Left lung (tissue), 10 donors: Measurements from ENCODE around the gene PCDH1. TPM values are rescaled to one million over a fixed set of nuclear protein-coding genes. Genes with fewer than 3 reads are reported as not detected.
A peak's percentile ranks its signal among the peaks of the same experiment; 100 is the strongest.

Experiments used
- ATAC-seq: fragments of 200-7000 bp; cut with Tn5 transposase; one replicate; pipeline ENCODE4 v1.9.1; 2020; ENCODE audit warnings: moderate library complexity
- DNase-seq, 4 donors: peaks; one replicate each; pipeline ENCODE4 v3.0.0-alpha.2; 2013 to 2020
- H3K27ac ChIP-seq, 2 donors: fragments of 200-600 bp; sonication (generic) in 1 of 2; one replicate each; pipeline versions ENCODE4 v1.5.0 to v1.8.0; 2020 to 2021
- H3K27me3 ChIP-seq, 2 donors: fragments of 200-600 bp; sonication (generic) in 1 of 2; one replicate each; pipeline versions ENCODE4 v1.5.0 to v1.8.0; 2020 to 2021
- H3K36me3 ChIP-seq, 2 donors: fragments of 200-600 bp; sonication (generic) in 1 of 2; one replicate each; pipeline versions ENCODE4 v1.5.0 to v1.8.0; 2020 to 2021
- H3K4me1 ChIP-seq, 2 donors: fragments of 200-600 bp; one replicate each; pipeline ENCODE4 v1.8.0; 2021
- H3K4me3 ChIP-seq, 2 donors: fragments of 200-600 bp; sonication (generic) in 1 of 2; one replicate each; pipeline versions ENCODE4 v1.5.0 to v1.8.0; 2020 to 2021; ENCODE audit warnings: mild to moderate bottlenecking in 1 of 2
- H3K9me3 ChIP-seq, 2 donors: fragments of 200-600 bp; sonication (generic) in 1 of 2; one replicate each; pipeline versions ENCODE4 v1.5.0 to v1.8.0; 2020 to 2021
- intact Hi-C, 2 donors: fragments of 100-400 bp; cut with DNase I; formaldehyde crosslinking; loops; one replicate each; pipeline versions ENCODE4 v1.11.2 to v1.14.2; 2022
- polyA plus RNA-seq, 6 donors: library from polyadenylated mRNA; unstranded; fragments of 120-200 nt; gene quantifications; one replicate each; pipeline ENCODE4 v1.2.1, GENCODE V29; 2013; ENCODE audit not compliant: insufficient read length in 6 of 6
- total RNA-seq, 2 donors: library from RNA; stranded (reverse); fragmentation: NEBNext Ultra II Directional; extraction: Animal tissue kit (Norgen Biotek cat#: 25700); gene quantifications; one replicate each; pipeline ENCODE4 v1.2.1, GENCODE V29; 2021
- TF ChIP-seq, protein P1 (sequence below), 2 donors: fragments of 200-600 bp; sonication (generic) in 1 of 2; IDR thresholded peaks; one replicate each; pipeline versions ENCODE4 v1.5.0 to v1.8.0; 2021; ENCODE audit warnings: antibody characterized with exemption in 2 of 2
- donor health status: DM: no; HTN: yes; CAD: no.
- donor health status: DM: no; HTN: no; CAD: no.

The PCDH1 gene
- total and polyA plus RNA-seq, 8 donors, result 23.6 to 65.0 (median 34.1) TPM

DNA sequence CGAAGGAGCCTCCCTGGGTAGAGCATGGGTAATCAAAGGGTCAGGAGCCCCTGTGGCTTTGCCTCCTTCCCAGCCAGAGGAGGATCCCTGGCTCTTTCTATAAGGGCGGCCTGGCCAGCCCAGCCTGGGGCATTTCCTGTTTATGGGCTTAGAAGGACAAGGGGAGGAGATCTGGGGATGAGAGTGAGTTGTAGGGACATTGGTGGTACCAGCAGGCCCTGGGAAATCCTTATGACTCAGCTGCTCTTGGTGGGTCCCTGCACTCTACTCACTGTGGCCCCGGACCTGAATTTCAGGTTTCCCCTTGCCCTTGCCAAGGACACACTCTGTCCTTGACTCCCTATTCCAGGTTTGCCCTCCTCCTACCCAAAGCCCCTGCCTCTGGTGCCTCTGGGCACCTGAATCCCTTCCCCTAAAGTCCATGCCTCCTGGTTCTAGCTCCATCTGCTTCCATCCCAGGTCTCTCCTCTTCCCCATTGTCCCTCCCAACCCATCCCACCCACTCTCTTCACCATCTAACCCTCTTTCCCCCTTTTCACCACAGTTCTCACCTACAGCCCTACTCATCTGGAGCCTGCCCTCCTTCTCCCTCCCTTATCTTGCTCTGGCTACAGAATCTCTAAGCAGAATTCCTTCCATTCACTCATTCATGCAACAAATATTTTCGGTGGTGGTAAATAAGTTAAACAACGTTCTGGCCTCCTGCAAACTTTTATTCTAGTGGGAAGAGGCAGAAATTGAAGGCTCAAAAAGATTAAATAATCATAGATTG, 34.9 kb downstream of the PCDH1 start:
- no peak for ATAC-seq
- Histone ChIP-seq H3K9me3 (no peaks in the 10 kb centered on the region), H3K4me1 (peaks cover 13 to 70% of the 10 kb centered on the region in 2 donors), H3K36me3 (no peaks in the 10 kb centered on the region), H3K27ac (peak overlapping the region; percentile 51 to 60), H3K27me3 (peaks cover 0 to 3% of the 10 kb centered on the region in 2 donors), H3K4me3 (no peak overlapping the region)
- no peak for DNase-seq
- intact Hi-C loops, result no loop called here
- TF ChIP-seq, protein P1, sequence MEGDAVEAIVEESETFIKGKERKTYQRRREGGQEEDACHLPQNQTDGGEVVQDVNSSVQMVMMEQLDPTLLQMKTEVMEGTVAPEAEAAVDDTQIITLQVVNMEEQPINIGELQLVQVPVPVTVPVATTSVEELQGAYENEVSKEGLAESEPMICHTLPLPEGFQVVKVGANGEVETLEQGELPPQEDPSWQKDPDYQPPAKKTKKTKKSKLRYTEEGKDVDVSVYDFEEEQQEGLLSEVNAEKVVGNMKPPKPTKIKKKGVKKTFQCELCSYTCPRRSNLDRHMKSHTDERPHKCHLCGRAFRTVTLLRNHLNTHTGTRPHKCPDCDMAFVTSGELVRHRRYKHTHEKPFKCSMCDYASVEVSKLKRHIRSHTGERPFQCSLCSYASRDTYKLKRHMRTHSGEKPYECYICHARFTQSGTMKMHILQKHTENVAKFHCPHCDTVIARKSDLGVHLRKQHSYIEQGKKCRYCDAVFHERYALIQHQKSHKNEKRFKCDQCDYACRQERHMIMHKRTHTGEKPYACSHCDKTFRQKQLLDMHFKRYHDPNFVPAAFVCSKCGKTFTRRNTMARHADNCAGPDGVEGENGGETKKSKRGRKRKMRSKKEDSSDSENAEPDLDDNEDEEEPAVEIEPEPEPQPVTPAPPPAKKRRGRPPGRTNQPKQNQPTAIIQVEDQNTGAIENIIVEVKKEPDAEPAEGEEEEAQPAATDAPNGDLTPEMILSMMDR (IDR thresholded peaks at IDR 0.05), result no peak

DNA sequence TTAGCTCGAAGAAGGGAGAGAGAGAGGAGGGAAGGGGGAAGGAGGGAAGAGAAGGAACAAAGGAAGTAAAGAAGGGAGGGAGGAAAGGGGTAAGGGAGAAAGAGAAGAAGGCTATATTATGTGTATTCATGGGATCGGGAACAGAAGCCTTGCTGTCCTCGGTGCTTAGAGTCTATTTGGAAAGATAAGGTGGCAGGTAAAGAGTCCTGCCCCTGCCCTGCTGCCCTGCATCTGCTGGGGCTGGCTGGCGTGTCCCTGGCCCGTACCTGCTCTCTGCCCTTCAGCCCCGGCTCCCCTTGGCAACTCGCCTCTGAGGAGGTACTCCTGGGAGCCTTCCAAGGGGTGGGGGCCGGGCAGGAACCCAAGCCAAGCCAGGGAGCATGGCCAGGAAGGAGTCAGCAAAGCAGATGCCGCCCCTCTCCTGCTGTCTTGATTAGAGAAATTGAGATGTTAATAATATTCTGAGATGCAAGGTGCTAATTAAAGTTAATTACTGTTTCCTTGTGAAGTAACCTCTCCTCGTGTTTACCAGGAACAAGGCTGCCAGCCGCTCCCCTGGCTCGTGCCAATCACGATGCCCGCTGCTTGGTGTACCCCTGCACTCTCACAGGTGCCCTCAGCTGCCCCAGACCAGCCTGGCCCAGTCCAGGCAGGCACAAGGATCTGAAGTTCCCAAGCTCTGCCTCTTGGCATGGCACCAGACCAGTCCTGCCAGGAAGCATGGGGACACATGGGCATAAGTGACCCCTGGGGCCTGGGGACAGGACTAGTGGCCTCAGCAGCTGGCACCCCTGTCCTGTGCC, 36.6 kb downstream of the PCDH1 start:
- DNase-seq, result peak in 2 of 4 donors; percentile 69 to 84
- Histone ChIP-seq H3K27me3 (no peaks in the 10 kb centered on the region), H3K4me1 (peaks cover 8 to 65% of the 10 kb centered on the region in 2 donors), H3K9me3 (no peaks in the 10 kb centered on the region), H3K27ac (peak overlapping the region; percentile 27 to 67), H3K36me3 (no peaks in the 10 kb centered on the region), H3K4me3 (no peak overlapping the region)
- ATAC-seq, result peak; percentile 84
- intact Hi-C loops, result no loop called here
- TF ChIP-seq, protein P1 (IDR thresholded peaks at IDR 0.05), result no peak

DNA sequence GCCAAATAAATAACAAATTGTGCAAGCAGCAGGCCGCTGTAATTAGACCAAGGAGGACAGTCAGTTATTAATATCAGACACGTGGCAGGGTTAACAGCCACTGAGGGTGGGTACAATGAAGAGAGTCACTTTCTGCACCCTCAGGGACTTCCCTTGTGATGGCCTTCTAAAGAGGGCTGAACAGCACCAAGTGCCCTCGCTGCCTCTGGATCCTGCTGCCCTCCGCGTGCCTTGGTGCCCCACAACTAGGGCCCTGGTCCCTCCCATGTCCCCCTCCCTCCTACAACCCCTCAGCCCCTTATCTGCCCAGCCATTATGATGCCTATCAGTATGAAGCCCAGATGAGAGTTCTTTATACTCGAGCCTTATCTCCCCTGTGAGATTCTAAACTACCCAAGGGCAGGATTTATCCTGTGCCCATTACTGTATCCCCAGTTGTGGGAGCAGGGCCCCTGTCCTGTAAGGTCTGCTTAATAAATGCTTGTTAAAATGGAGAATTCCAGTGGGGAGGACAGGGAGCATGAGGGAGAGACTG, 37.3 kb downstream of the PCDH1 start:
- no peak for ATAC-seq

DNA sequence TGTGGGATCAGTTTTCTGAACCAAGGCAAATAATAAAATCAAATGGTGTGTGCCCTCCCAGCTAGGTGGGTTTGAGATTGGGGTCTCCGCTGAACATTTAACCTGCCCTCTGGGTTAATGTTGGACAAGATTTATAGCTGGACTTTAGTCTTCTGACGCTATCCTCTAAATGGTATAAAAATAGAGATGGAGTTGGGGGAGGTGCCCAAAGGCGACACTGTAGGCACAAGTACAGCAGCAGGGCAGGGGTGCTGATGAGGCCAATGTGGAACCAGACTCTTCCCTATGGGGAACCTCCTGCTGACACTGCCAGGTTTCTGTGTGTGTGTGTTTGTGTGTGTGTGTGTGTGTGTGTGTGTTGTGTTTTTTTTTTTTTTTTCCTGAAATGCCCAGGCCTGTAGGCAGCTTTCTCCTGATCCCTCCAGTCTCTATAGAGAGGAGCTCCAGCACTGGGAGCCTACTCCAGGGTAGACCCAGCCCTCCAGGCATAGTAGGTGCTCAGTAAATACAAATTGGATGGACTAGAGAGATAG, 37.9 kb downstream of the PCDH1 start:
- DNase-seq, result no peak
- Histone ChIP-seq H3K4me1 (peaks cover 8 to 66% of the 10 kb centered on the region in 2 donors), H3K36me3 (no peaks in the 10 kb centered on the region), H3K27me3 (no peaks in the 10 kb centered on the region), H3K9me3 (no peaks in the 10 kb centered on the region), H3K4me3 (no peak overlapping the region), H3K27ac (peak overlapping the region; percentile 27 to 50)
- intact Hi-C loops, result no loop called here
- ATAC-seq, result no peak
- TF ChIP-seq, protein P1 (IDR thresholded peaks at IDR 0.05), result no peak

More for the DNA sequence above, 37.3 kb downstream of the PCDH1 start:
- TF ChIP-seq, protein P1 (IDR thresholded peaks at IDR 0.05), result no peak
- no peaks in the 10 kb centered on the region for H3K9me3 ChIP-seq
- intact Hi-C loops, result no loop called here
- H3K4me3 ChIP-seq, result no peak overlapping the region
- peak overlapping the region; percentile 27 to 67 for H3K27ac ChIP-seq
- H3K27me3 ChIP-seq, result no peaks in the 10 kb centered on the region
- no peak for DNase-seq
- no peaks in the 10 kb centered on the region for H3K36me3 ChIP-seq
- peaks cover 8 to 65% of the 10 kb centered on the region in 2 donors for H3K4me1 ChIP-seq
